Esophagus muscularis mucosa (tissue), 4 donors: ENCODE data around the gene ZMIZ1. TPM values are rescaled to one million over a fixed set of nuclear protein-coding genes. Genes with fewer than 3 reads are reported as not detected.

ENCODE experiments used
- DNase-seq: peaks from one replicate; pipeline ENCODE4 v3.0.0-alpha.2; 2017; ENCODE audit errors: extremely low spot score
- H3K27ac ChIP-seq, 4 donors: fragments of 200-600 bp; sonication (generic); replicated peaks in 1 of 4; 1 replicate in 3 of 4; 2 replicates in 1 of 4; pipeline ENCODE4 v1.5.1; 2016 to 2019; ENCODE audit warnings: mild to moderate bottlenecking in 1 of 4
- H3K27me3 ChIP-seq, 4 donors: fragments of 200-600 bp; sonication (generic); one replicate each; pipeline versions ENCODE4 v1.5.1 to v1.6.0; 2016 to 2019
- H3K36me3 ChIP-seq, 4 donors: fragments of 200-600 bp; sonication (generic); one replicate each; pipeline ENCODE4 v1.5.1; 2016 to 2019
- H3K4me1 ChIP-seq, 4 donors: fragments of 200-600 bp; sonication (generic); one replicate each; pipeline ENCODE4 v1.5.1; 2016 to 2019
- H3K4me3 ChIP-seq, 4 donors: fragments of 200-600 bp; sonication (generic); 1 replicate in 2 of 4; 2 replicates in 2 of 4; pipeline ENCODE4 v1.5.1; 2016 to 2019; ENCODE audit warnings: mild to moderate bottlenecking in 4 of 4, moderate library complexity in 1 of 4
- H3K9me3 ChIP-seq, 4 donors: fragments of 200-600 bp; sonication (generic); 1 replicate in 3 of 4; 2 replicates in 1 of 4; pipeline ENCODE4 v1.5.1; 2016 to 2019
- CTCF ChIP-seq, 3 experiments: fragments of 200-600 bp in 2 of 3; fragments of 450-650 bp in 1 of 3; sonication (generic) in 2 of 3; IDR thresholded peaks; one replicate each; pipeline ENCODE4 v1.5.1; 2017 to 2019; ENCODE audit warnings: antibody characterized with exemption in 3 of 3, mild to moderate bottlenecking in 2 of 3, moderate library complexity in 1 of 3
- EP300 ChIP-seq: sonication (generic); formaldehyde crosslinking; IDR thresholded peaks from one replicate; pipeline ENCODE4 v1.6.1; 2017; ENCODE audit warnings: antibody characterized with exemption
- POLR2A ChIP-seq: fragments of 450-650 bp; IDR thresholded peaks from one replicate; pipeline ENCODE4 v1.6.1; 2017; ENCODE audit warnings: antibody characterized with exemption, moderate library complexity, mild to moderate bottlenecking, low read depth
- POLR2AphosphoS5 ChIP-seq, 2 donors: sonication (generic); formaldehyde crosslinking; IDR thresholded peaks; one replicate each; pipeline ENCODE4 v1.6.1; 2017; ENCODE audit warnings: antibody characterized with exemption in 2 of 2
- WGBS: methylation state at CpG from one replicate; pipeline ENCODE4 v1.1.5; 2018; 5-methylcytosine and 5-hydroxymethylcytosine counted together
- intact Hi-C: fragments of 100-400 bp; cut with DNase I; formaldehyde crosslinking; loops from one replicate; pipeline ENCODE4 v1.15.1; 2023
- total RNA-seq, 4 donors: library from RNA; depleted of rRNA; stranded (reverse); fragments of >200 nt; gene quantifications; one replicate each; pipeline versions ENCODE4 v1.1.0 to v1.2.1, GENCODE V29; 2016

Gene ZMIZ1
- total RNA-seq, 4 donors from 2014 or later, result 48.7 to 87.2 (median 66.0) TPM

DNA sequence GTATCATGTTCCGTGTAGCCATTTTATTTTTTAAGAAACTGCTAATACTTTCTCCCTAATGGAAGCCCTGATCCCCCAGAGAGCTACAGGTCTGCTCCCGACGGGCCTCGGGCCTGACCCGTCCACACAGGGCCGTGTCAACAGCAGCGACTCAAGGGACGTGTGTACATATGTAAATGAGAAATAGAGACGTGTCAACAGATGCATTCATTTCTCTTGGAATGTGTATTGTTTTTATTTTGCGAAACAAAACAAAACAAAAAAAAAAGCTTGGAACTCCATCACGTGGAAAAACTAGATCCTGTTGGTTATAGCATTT is 246.8 kb downstream of the ZMIZ1 start:
- no peak for DNase-seq
- 83% methylated on average over 11 of the region's 11 CpGs for WGBS
- H3K27me3 ChIP-seq, result no peaks in the 10 kb centered on the region
- no peak overlapping the region for H3K27ac ChIP-seq
- H3K4me3 ChIP-seq, result no peak overlapping the region
- peaks cover 25 to 55% (median 46%) of the 10 kb centered on the region in 4 donors for H3K36me3 ChIP-seq
- intact Hi-C loops, result no loop called here
- H3K9me3 ChIP-seq, result no peaks in the 10 kb centered on the region
- TF ChIP-seq EP300, result no peak
- TF ChIP-seq POLR2AphosphoS5 (IDR thresholded peaks at IDR 0.05), result no peak
- TF ChIP-seq POLR2A, result no peak
- no peak for TF ChIP-seq CTCF (IDR thresholded peaks at IDR 0.05)
- peaks cover 8 to 27% (median 21%) of the 10 kb centered on the region in 4 donors for H3K4me1 ChIP-seq

DNA sequence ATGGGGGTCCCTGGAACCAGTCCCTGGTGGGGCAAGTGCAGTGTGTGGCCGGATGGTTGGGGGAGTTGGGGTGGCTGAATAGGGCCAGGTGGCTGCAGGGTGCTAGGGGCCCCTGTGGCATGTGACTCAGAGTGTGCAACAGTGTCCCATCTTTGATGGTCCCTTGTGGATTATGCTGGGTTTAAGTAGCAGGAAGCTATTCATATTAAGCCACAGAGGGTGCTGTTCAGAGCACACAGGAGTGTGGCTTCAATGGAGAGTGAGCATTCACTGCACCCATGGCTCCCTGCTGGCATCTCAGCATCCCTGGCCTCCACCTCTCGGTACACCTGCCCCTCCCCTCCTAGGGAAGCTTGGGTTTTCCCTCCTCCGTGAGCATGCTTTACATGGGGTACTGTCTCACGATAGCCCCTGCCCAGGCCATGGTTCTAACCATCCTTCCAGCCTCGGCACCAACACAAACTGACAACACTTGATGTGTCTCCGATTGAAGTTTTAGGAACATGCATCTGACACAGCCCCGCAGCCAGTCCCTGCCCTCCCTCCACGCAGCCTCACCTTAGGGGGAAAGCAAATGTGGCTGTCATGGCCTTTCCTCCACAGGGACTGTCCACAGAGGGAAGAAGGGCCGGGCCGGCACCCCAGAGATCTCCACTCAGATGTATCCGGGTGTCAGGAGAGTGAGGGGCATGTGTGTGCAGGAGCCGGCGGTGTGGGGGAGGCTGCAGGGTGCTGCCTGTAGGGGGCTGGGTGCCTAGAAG is 248.1 kb downstream of the ZMIZ1 start:
- H3K4me1 ChIP-seq, result peaks cover 8 to 19% (median 18%) of the 10 kb centered on the region in 4 donors
- H3K9me3 ChIP-seq, result no peaks in the 10 kb centered on the region
- no peak overlapping the region for H3K4me3 ChIP-seq
- no peak for DNase-seq
- intact Hi-C loops, result no loop called here
- peaks cover 17 to 42% (median 33%) of the 10 kb centered on the region in 4 donors for H3K36me3 ChIP-seq
- H3K27me3 ChIP-seq, result no peaks in the 10 kb centered on the region
- WGBS, result 46% methylated on average over 10 of the region's 13 CpGs
- TF ChIP-seq POLR2AphosphoS5 (IDR thresholded peaks at IDR 0.05), result no peak
- no peak for TF ChIP-seq POLR2A
- no peak for TF ChIP-seq CTCF (IDR thresholded peaks at IDR 0.05)
- TF ChIP-seq EP300, result no peak
- H3K27ac ChIP-seq, result no peak overlapping the region

DNA sequence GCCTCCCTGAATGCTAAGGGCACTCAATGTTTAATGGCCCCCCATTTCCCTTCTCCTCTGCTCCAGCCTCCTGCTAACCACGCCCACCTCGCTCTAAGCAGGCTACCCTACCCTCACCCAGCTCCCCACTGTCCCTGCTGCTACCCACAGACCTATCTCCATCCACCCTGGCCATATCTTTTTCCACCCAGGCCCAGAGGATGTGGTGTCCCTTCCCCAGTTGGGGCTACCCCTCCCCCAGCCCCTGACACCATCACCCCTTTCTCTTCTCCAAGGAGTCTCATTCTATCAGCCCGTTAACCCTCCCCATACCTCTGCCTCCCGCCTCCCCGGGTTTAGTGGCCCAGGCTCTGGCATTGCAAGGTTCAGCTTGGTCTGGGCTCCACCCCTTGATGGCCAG is 249.6 kb downstream of the ZMIZ1 start:
- no peaks in the 10 kb centered on the region for H3K9me3 ChIP-seq
- no peaks in the 10 kb centered on the region for H3K27me3 ChIP-seq
- no peak for TF ChIP-seq CTCF (IDR thresholded peaks at IDR 0.05)
- no peak for TF ChIP-seq POLR2AphosphoS5 (IDR thresholded peaks at IDR 0.05)
- TF ChIP-seq EP300, result no peak
- no peak for TF ChIP-seq POLR2A
- WGBS, result 95% methylated on average over 5 of the region's 5 CpGs
- H3K36me3 ChIP-seq, result peaks cover 5 to 27% (median 18%) of the 10 kb centered on the region in 4 donors
- intact Hi-C loops, result no loop called here
- no peak overlapping the region for H3K4me3 ChIP-seq
- no peak overlapping the region for H3K27ac ChIP-seq
- H3K4me1 ChIP-seq, result peaks cover 8 to 19% (median 18%) of the 10 kb centered on the region in 4 donors
- DNase-seq, result no peak

DNA sequence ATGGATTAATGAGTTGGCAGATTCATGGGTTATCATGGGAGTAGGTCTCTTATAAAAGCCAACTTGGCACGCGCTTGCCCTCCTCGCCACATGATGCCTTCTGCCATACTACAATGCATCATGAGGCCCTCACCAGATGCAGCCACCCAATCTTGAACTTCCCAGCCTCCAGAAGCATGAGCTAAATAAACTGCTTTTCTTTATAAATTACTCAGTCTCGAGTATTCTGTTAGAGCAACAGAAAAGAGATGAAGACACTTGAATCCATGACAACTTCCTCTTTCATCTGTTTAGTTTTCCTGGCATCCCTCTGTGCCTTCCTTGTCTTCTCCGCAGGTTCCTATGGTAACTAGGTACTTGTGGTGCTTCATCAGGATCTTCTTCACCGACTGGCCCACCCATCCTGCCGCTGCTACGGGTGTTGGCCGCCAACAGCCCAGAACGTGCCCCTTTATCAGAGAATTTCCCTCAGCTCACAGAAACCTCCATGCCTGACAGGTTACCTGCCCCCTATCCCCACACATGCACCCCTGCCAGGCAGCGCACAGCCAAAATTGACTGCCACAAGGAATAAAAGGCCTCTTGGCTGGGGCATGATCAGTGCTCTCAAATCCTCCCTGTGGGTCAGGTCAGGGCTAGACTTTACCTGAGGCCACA is 250.5 kb downstream of the ZMIZ1 start:
- DNase-seq, result no peak
- 83% methylated on average over 11 of the region's 11 CpGs for WGBS
- no peak overlapping the region for H3K27ac ChIP-seq
- intact Hi-C loops, result no loop called here
- no peak overlapping the region for H3K4me3 ChIP-seq
- TF ChIP-seq POLR2AphosphoS5 (IDR thresholded peaks at IDR 0.05) (no peak), EP300 (no peak), POLR2A (no peak), CTCF (IDR thresholded peaks at IDR 0.05) (no peak)
- peaks cover 8 to 19% (median 18%) of the 10 kb centered on the region in 4 donors for H3K4me1 ChIP-seq
- H3K9me3 ChIP-seq, result no peaks in the 10 kb centered on the region
- no peaks in the 10 kb centered on the region for H3K27me3 ChIP-seq
- peaks cover 0 to 18% (median 9%) of the 10 kb centered on the region in 4 donors for H3K36me3 ChIP-seq
